ENCODE data around the gene TBC1D17. TPM values are rescaled to one million over a fixed set of nuclear protein-coding genes. Genes with fewer than 3 reads are reported as not detected.

Gene TBC1D17
- total and polyA plus RNA-seq, 2 of the 13 experiments (the other 11 are each of a cell fraction or from before 2014, with no cell fraction given): 9.7 to 16.9 TPM

GRCh38 chr19:49877020-49877878 is at the start of gene TBC1D17, which contains the start of gene AKT1S1 (continued):
- TF ChIP-seq ZNF691 (CRISPR knock-in tag; IDR thresholded peaks at IDR 0.05; ENCODE audit: borderline replicate concordance, low read depth) (peak; percentile 19; the same call in 1 of the 2 replicates), ZNF232 (CRISPR knock-in tag; IDR thresholded peaks at IDR 0.05; ENCODE audit: borderline replicate concordance) (peak; percentile 51; the same call in 1 of the 2 replicates), ZFP36L1 (CRISPR knock-in tag; IDR thresholded peaks at IDR 0.05) (no peak), ZNF337 (CRISPR knock-in tag; IDR thresholded peaks at IDR 0.05; ENCODE audit: borderline replicate concordance, low read depth) (no peak), DMTF1 (CRISPR knock-in tag; IDR thresholded peaks at IDR 0.05) (no peak), JARID2 (CRISPR knock-in tag; IDR thresholded peaks at IDR 0.05; ENCODE audit: insufficient replicate concordance) (no peak), MTF1 (CRISPR knock-in tag; IDR thresholded peaks at IDR 0.05) (no peak), DRAP1 (CRISPR knock-in tag; IDR thresholded peaks at IDR 0.05) (peak; percentile 47; the same call in 1 of the 2 replicates), RELA (CRISPR knock-in tag; IDR thresholded peaks at IDR 0.05) (0 out of 2 replicates have a peak, but pooled peaks have one; percentile 7), AKAP8 (CRISPR knock-in tag; IDR thresholded peaks at IDR 0.05) (no peak), ZNF12 (CRISPR knock-in tag; IDR thresholded peaks at IDR 0.05) (no peak), NR2F1 (CRISPR knock-in tag; IDR thresholded peaks at IDR 0.05) (no peak), ZFP36L2 (CRISPR knock-in tag; IDR thresholded peaks at IDR 0.05) (no peak), DZIP1 (CRISPR knock-in tag; IDR thresholded peaks at IDR 0.05) (0 out of 2 replicates have a peak, but pooled peaks have one; percentile 23), ZMYM3 (CRISPR knock-in tag; IDR thresholded peaks at IDR 0.05) (no peak), ZNF24 (IDR thresholded peaks at IDR 0.05) (no peak), CREB3 (CRISPR knock-in tag; IDR thresholded peaks at IDR 0.05) (no peak), PATZ1 (CRISPR knock-in tag; IDR thresholded peaks at IDR 0.05) (no peak), KLF16 (CRISPR knock-in tag; IDR thresholded peaks at IDR 0.05) (peak in 1 of 2 experiments; percentile 75; a peak in 1 of 4 replicates)
